A549 treated with AZD9567 at 1 μM for 4 hours (cell line): ENCODE data around the gene CSPG4. TPM values are rescaled to one million over a fixed set of nuclear protein-coding genes. Genes with fewer than 3 reads are reported as not detected.

Experiments used
- total RNA-seq: library from RNA; stranded (reverse); fragments of 200-300 nt; extraction: Qiagen RNA extraction; gene quantifications from 5 replicates; pipeline ENCODE4 v1.2.3, GENCODE V29; 2022; ENCODE audit not compliant: insufficient read depth

The CSPG4 gene
- 0.06 to 0.10 TPM (median 0.09 TPM) in 4 of 5 replicates, not detected in the other for total RNA-seq

GRCh38 chr15:75712668-75713337 is at the start of gene CSPG4:
CSPG4 (minus strand) TSS chr15:75712848; CDS start chr15:75712755, 93 bp downstream.

GRCh38 chr15:75647370-75648155 is 65.1 kb downstream of the CSPG4 start, which contains the start of gene SNX33:
SNX33 (plus strand) TSS chr15:75647912; CDS start chr15:75649103, 1,191 bp downstream.

GRCh38 chr15:75639709-75640482 is 72.8 kb downstream of the CSPG4 start, which contains the start of gene IMP3:
IMP3 (minus strand) TSS chr15:75640224; CDS start chr15:75640168, 56 bp downstream.

GRCh38 chr15:75625542-75626347 is 86.9 kb downstream of the CSPG4 start, which contains the start of gene SNUPN:
SNUPN (minus strand) TSS chr15:75625725; CDS start chr15:75621051, 4,674 bp downstream.

Other genes starting within 250 kb of the CSPG4 start
- 38.2 to 48.3 TPM (median 43.8 TPM) in 5 replicates for gene PTPN9, start 133.5 kb downstream of the CSPG4 start, total RNA-seq
- 25.7 to 44.2 TPM (median 27.4 TPM) in 5 replicates for gene SNUPN, start 87.1 kb downstream of the CSPG4 start, total RNA-seq
- gene IMP3, start 72.6 kb downstream of the CSPG4 start, total RNA-seq: 89.0 to 127 TPM (median 126 TPM) in 5 replicates
- gene SNX33, start 64.9 kb downstream of the CSPG4 start, total RNA-seq: 9.9 to 15.1 TPM (median 14.0 TPM) in 5 replicates
- 33.3 to 52.2 TPM (median 44.5 TPM) in 5 replicates for gene UBE2Q2, start 130.6 kb upstream of the CSPG4 start, total RNA-seq
- gene FBXO22, start 191.0 kb upstream of the CSPG4 start, total RNA-seq: 62.4 to 82.0 TPM (median 80.9 TPM) in 5 replicates